ENCODE results near the gene CIRBP.
"Not testable (repeated sequence)": the region's sequence is repeated elsewhere in the genome, so short reads cannot be mapped to it uniquely, and the experiment has no call there.

Gene CIRBP

GRCh38 chr19:1294688-1295087 lies 25.6 kb downstream of the CIRBP start:
- no peak for DNase-seq

- no peak for DNase-seq
Measured at GRCh38 chr19:1295169-1296012, 26.3 kb downstream of the CIRBP start.

- DNase-seq, result no peak
Measured at GRCh38 chr19:1296078-1296477, 26.9 kb downstream of the CIRBP start.

GRCh38 chr19:1296575-1297271 lies 27.6 kb downstream of the CIRBP start:
- no peak for DNase-seq

- DNase-seq, result no peak
Measured at GRCh38 chr19:1298235-1298634, 29.1 kb downstream of the CIRBP start.

GRCh38 chr19:1299801-1300200 lies 30.7 kb downstream of the CIRBP start:
- no peak for DNase-seq

GRCh38 chr19:1300744-1301490 lies 31.8 kb downstream of the CIRBP start:
- DNase-seq, result no peak

- DNase-seq, result no peak
Measured at GRCh38 chr19:1302533-1303239, 33.6 kb downstream of the CIRBP start.

- DNase-seq, result no peak
Measured at GRCh38 chr19:1304197-1304924, 35.2 kb downstream of the CIRBP start.

- not testable (repeated sequence) for DNase-seq
Measured at GRCh38 chr19:1305354-1305753, 36.2 kb downstream of the CIRBP start.

- DNase-seq, result no peak
Measured at GRCh38 chr19:1307320-1307719, 38.2 kb downstream of the CIRBP start.

GRCh38 chr19:1307755-1308303 lies 38.7 kb downstream of the CIRBP start:
- DNase-seq, result no peak

GRCh38 chr19:1308718-1309117 lies 39.6 kb downstream of the CIRBP start:
- DNase-seq, result no peak

GRCh38 chr19:1309977-1310852 lies 41.1 kb downstream of the CIRBP start:
- no peak for DNase-seq

- no peak for DNase-seq
Measured at GRCh38 chr19:1310853-1311180, 41.7 kb downstream of the CIRBP start.

- DNase-seq, result no peak
Measured at GRCh38 chr19:1311543-1312091, 42.5 kb downstream of the CIRBP start.

GRCh38 chr19:1312767-1313694 lies 43.9 kb downstream of the CIRBP start:
- no peak for DNase-seq

- DNase-seq, result no peak
Measured at GRCh38 chr19:1313695-1314613, 44.8 kb downstream of the CIRBP start.
